Astrocyte of the spinal cord (primary cell): ENCODE results near the gene MROH8.
"Not testable (repeated sequence)": the region's sequence is repeated elsewhere in the genome, so short reads cannot be mapped to it uniquely, and the experiment has no call there.

Source experiments
- DNase-seq: peaks from one replicate; pipeline ENCODE4 v3.0.0; 2011; ENCODE audit warnings: low read depth, low spot score
- H3K4me3 ChIP-seq: 2 replicates; pipeline ENCODE4 v1.5.1; 2011; ENCODE audit warnings: low read depth, mild to moderate bottlenecking, low read length, moderate library complexity
- CTCF ChIP-seq: IDR thresholded peaks from 2 replicates; pipeline ENCODE4 v1.5.1; 2012; ENCODE audit warnings: low read depth, mild to moderate bottlenecking, low read length, inconsistent platforms
- in situ Hi-C: cut with HindIII; loops from 2 replicates; pipeline ENCODE4 v1.10.0; 2017; ENCODE audit warnings: low sequenced_read_pairs

Gene MROH8

GRCh38 chr20:37147250-37147649 is 32.1 kb downstream of the MROH8 start:
- in situ Hi-C loops, result no loop called here
- no peak for DNase-seq
- no peak for TF ChIP-seq CTCF
- H3K4me3 ChIP-seq, result no peak overlapping the region

- in situ Hi-C loops, result no loop called here
- DNase-seq, result no peak
- TF ChIP-seq CTCF, result no peak
- no peak overlapping the region for H3K4me3 ChIP-seq
Measured at GRCh38 chr20:37144856-37145404, 34.4 kb downstream of the MROH8 start.

- no peak for DNase-seq
- no peak for TF ChIP-seq CTCF
- no peak overlapping the region for H3K4me3 ChIP-seq
- in situ Hi-C loops, result no loop called here
Measured at GRCh38 chr20:37142708-37143107, 36.6 kb downstream of the MROH8 start.

- in situ Hi-C loops, result no loop called here
- no peak overlapping the region for H3K4me3 ChIP-seq
- TF ChIP-seq CTCF, result no peak
- no peak for DNase-seq
Measured at GRCh38 chr20:37137547-37137946, 41.8 kb downstream of the MROH8 start.

GRCh38 chr20:37133952-37134351 is 45.4 kb downstream of the MROH8 start:
- no peak for TF ChIP-seq CTCF
- no peak overlapping the region for H3K4me3 ChIP-seq
- in situ Hi-C loops, result no loop called here
- no peak for DNase-seq

GRCh38 chr20:37131486-37131885 is 47.9 kb downstream of the MROH8 start:
- DNase-seq, result no peak
- in situ Hi-C loops, result no loop called here
- H3K4me3 ChIP-seq, result no peak overlapping the region
- no peak for TF ChIP-seq CTCF

- H3K4me3 ChIP-seq, result no peak overlapping the region
- no peak for DNase-seq
- in situ Hi-C loops, result no loop called here
- no peak for TF ChIP-seq CTCF
Measured at GRCh38 chr20:37128803-37129202, 50.5 kb downstream of the MROH8 start.

- H3K4me3 ChIP-seq, DNase-seq, in situ Hi-C loops: not testable (repeated sequence)
Measured at GRCh38 chr20:37126290-37126689, 53.1 kb downstream of the MROH8 start.
